HG03135 (cell line): ENCODE measurements around the gene NADK.
A peak's percentile ranks its signal among the peaks of the same experiment; 100 is the strongest.

Experiments
- ATAC-seq: cut with Tn5 transposase; IDR thresholded peaks from one replicate; pipeline ENCODE4 v1.9.1; 2021; ENCODE audit warnings: mild to moderate bottlenecking, moderate library complexity; ENCODE audit not compliant: unreplicated experiment

Gene NADK

GRCh38 chr1:1777950-1778662 lies at the start of gene NADK:
Gene NADK (minus strand): TSS chr1:1778470. CDS start chr1:1765406, 13,064 bp downstream.
- peak; percentile 32 for ATAC-seq

- no peak for ATAC-seq
Measured at GRCh38 chr1:1827089-1827848, 49.0 kb upstream of the NADK start.

- no peak for ATAC-seq
Measured at GRCh38 chr1:1826356-1827088, 48.3 kb upstream of the NADK start.

GRCh38 chr1:1825217-1825616 lies 46.9 kb upstream of the NADK start:
- ATAC-seq, result no peak

GRCh38 chr1:1819762-1820161 lies 41.5 kb upstream of the NADK start:
- ATAC-seq, result no peak

- ATAC-seq, result no peak
Measured at GRCh38 chr1:1817221-1817620, 39.0 kb upstream of the NADK start.

GRCh38 chr1:1815606-1816281 lies 37.5 kb upstream of the NADK start:
- ATAC-seq, result no peak

GRCh38 chr1:1809489-1809888 lies 31.2 kb upstream of the NADK start:
- no peak for ATAC-seq

- ATAC-seq, result no peak
Measured at GRCh38 chr1:1808206-1808605, 29.9 kb upstream of the NADK start.

- ATAC-seq, result no peak
Measured at GRCh38 chr1:1806890-1807289, 28.6 kb upstream of the NADK start.

- no peak for ATAC-seq
Measured at GRCh38 chr1:1804301-1804700, 26.0 kb upstream of the NADK start.

GRCh38 chr1:1802871-1803270 lies 24.6 kb upstream of the NADK start:
- no peak for ATAC-seq

GRCh38 chr1:1799716-1800115 lies 21.4 kb upstream of the NADK start:
- peak; percentile 68 for ATAC-seq

GRCh38 chr1:1797731-1798341 lies 19.6 kb upstream of the NADK start:
- no peak for ATAC-seq

GRCh38 chr1:1796466-1796865 lies 18.2 kb upstream of the NADK start:
- ATAC-seq, result no peak

- ATAC-seq, result no peak
Measured at GRCh38 chr1:1794999-1795398, 16.7 kb upstream of the NADK start.

- ATAC-seq, result no peak
Measured at GRCh38 chr1:1793481-1794244, 15.4 kb upstream of the NADK start.

- ATAC-seq, result no peak
Measured at GRCh38 chr1:1788646-1789431, 10.6 kb upstream of the NADK start.

- ATAC-seq, result no peak
Measured at GRCh38 chr1:1788136-1788535, 9.9 kb upstream of the NADK start.
